Cardiac muscle cell (in vitro differentiated cells and primary cell): ENCODE results near the gene VWA3B. TPM values are rescaled to one million over a fixed set of nuclear protein-coding genes. Genes with fewer than 3 reads are reported as not detected.

Experiments used
- DNase-seq, 2 donors: peaks; one replicate each; pipeline versions ENCODE4 v3.0.0 to v3.0.0-alpha.2; 2010 to 2017; ENCODE audit warnings: low read depth in 1 of 2, low spot score in 1 of 2
- H3K27ac ChIP-seq: fragments of 200-600 bp; sonication (generic); 2 replicates; pipeline ENCODE4 v1.5.1; 2016
- H3K27me3 ChIP-seq: fragments of 200-600 bp; sonication (generic); 2 replicates; pipeline ENCODE4 v1.6.0; 2016; ENCODE audit warnings: control low read depth
- H3K36me3 ChIP-seq: fragments of 200-600 bp; sonication (generic); 2 replicates; pipeline ENCODE4 v1.5.1; 2016; ENCODE audit warnings: control low read depth
- H3K4me1 ChIP-seq: fragments of 200-600 bp; sonication (generic); 2 replicates; pipeline ENCODE4 v1.8.1; 2017; ENCODE audit warnings: low read depth, mild to moderate bottlenecking, mixed run types
- H3K4me3 ChIP-seq: fragments of 200-600 bp; sonication (generic); 2 replicates; pipeline ENCODE4 v1.5.1; 2016; ENCODE audit warnings: mild to moderate bottlenecking
- H3K9me3 ChIP-seq: fragments of 200-600 bp; sonication (generic); 2 replicates; pipeline ENCODE4 v1.5.1; 2017; ENCODE audit warnings: low read depth, mild to moderate bottlenecking, control low read depth
- CTCF ChIP-seq: IDR thresholded peaks from 2 replicates; pipeline ENCODE4 v1.5.1; 2012; ENCODE audit warnings: low read depth, mild to moderate bottlenecking, low read length
- polyA plus RNA-seq: library from polyadenylated mRNA; unstranded; fragments of >200 nt; fragmentation: Nextera tagmentation; extraction: Ambion mirVana; gene quantifications from 2 replicates; pipeline ENCODE4 v1.2.1, GENCODE V29; 2016
- total RNA-seq: library from RNA; depleted of rRNA; stranded (reverse); fragments of >200 nt; gene quantifications from 2 replicates; pipeline ENCODE4 v1.2.3, GENCODE V29; 2016

The VWA3B gene
- total and polyA plus RNA-seq, 2 experiments from 2014 or later, result 0.09 TPM; not detected in 1

GRCh38 chr2:98177986-98178385 is 91.0 kb downstream of the VWA3B start:
- no peak for DNase-seq
- H3K27me3 ChIP-seq, result peaks cover 3% of the 10 kb centered on the region
- H3K36me3 ChIP-seq, result no peaks in the 10 kb centered on the region
- TF ChIP-seq CTCF, result no peak
- H3K4me1 ChIP-seq, result no peaks in the 10 kb centered on the region
- no peak overlapping the region for H3K4me3 ChIP-seq
- H3K27ac ChIP-seq, result no peak overlapping the region
- no peaks in the 10 kb centered on the region for H3K9me3 ChIP-seq

GRCh38 chr2:98180456-98180855 is 93.5 kb downstream of the VWA3B start:
- H3K4me1 ChIP-seq, result no peaks in the 10 kb centered on the region
- no peak for TF ChIP-seq CTCF
- no peaks in the 10 kb centered on the region for H3K9me3 ChIP-seq
- H3K36me3 ChIP-seq, result no peaks in the 10 kb centered on the region
- H3K27ac ChIP-seq, result no peak overlapping the region
- H3K27me3 ChIP-seq, result peaks cover 3% of the 10 kb centered on the region
- H3K4me3 ChIP-seq, result no peak overlapping the region
- no peak for DNase-seq

- no peak for TF ChIP-seq CTCF
- H3K4me3 ChIP-seq, result no peak overlapping the region
- no peak for DNase-seq
- H3K36me3 ChIP-seq, result no peaks in the 10 kb centered on the region
- H3K27ac ChIP-seq, result no peak overlapping the region
- H3K4me1 ChIP-seq, result no peaks in the 10 kb centered on the region
- peaks cover 3% of the 10 kb centered on the region for H3K27me3 ChIP-seq
- H3K9me3 ChIP-seq, result no peaks in the 10 kb centered on the region
These were observed 94.4 kb downstream of the VWA3B start for GRCh38 chr2:98181346-98181745.

- DNase-seq, result no peak
- no peaks in the 10 kb centered on the region for H3K36me3 ChIP-seq
- no peaks in the 10 kb centered on the region for H3K9me3 ChIP-seq
- peaks cover 4% of the 10 kb centered on the region for H3K4me1 ChIP-seq
- no peak overlapping the region for H3K4me3 ChIP-seq
- H3K27ac ChIP-seq, result no peak overlapping the region
- TF ChIP-seq CTCF, result no peak
- H3K27me3 ChIP-seq, result no peaks in the 10 kb centered on the region
These were observed 98.8 kb downstream of the VWA3B start for GRCh38 chr2:98185801-98186200.

GRCh38 chr2:98187194-98187593 is 100.2 kb downstream of the VWA3B start:
- H3K9me3 ChIP-seq, result no peaks in the 10 kb centered on the region
- DNase-seq, result no peak
- TF ChIP-seq CTCF, result no peak
- no peaks in the 10 kb centered on the region for H3K27me3 ChIP-seq
- no peak overlapping the region for H3K27ac ChIP-seq
- peaks cover 4% of the 10 kb centered on the region for H3K4me1 ChIP-seq
- no peaks in the 10 kb centered on the region for H3K36me3 ChIP-seq
- no peak overlapping the region for H3K4me3 ChIP-seq
